HG03521 (cell line): Measurements from ENCODE around the gene LSM14A.
"Not testable (repeated sequence)": the region's sequence is repeated elsewhere in the genome, so short reads cannot be mapped to it uniquely, and the experiment has no call there.

Experiments
- ATAC-seq: cut with Tn5 transposase; IDR thresholded peaks from one replicate; pipeline ENCODE4 v1.9.1; 2021; ENCODE audit warnings: mild to moderate bottlenecking, moderate library complexity; ENCODE audit not compliant: unreplicated experiment

Gene LSM14A

DNA sequence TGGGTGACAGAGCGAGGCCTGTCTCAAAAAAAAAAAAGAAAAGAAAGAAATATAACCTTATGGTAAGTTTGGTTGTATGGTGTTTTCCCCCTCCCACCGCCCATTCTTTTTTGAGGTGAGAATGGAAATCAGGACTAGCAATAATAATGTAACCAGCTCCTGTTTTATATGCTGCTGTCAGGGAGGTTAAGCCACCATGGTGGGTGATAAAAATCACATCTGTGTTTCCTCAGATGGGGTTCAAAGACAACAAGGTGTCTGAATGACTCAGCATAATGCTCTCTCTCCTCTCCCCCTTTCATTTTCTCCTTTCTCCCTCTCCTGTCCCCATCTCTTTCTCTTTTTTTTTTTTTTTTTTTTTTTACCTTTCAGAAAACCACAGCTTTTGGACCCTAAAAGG lies 53.7 kb downstream of the LSM14A start:
- ATAC-seq = no peak

DNA sequence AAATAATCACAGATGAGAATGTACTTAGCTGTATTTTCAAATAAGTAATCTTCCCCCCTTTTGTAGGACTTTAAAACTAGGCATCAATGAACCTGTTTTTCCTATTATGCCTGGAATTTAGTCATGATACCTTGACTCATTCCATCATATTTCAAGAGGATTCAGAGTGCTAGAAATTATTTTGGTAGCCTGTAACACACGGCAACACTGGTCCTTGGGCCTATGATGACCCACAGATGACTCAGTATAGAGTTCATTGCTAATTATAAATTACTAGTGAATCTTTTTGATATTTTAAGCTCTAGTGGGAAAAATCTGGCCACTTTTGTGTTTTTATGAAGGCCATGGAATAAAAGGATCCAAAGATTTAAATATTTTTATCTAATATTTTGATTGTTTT lies 56.0 kb downstream of the LSM14A start:
- no peak for ATAC-seq

- no peak for ATAC-seq
Observed at GRCh38 chr19:34228762-34229161, 56.5 kb downstream of the LSM14A start.

- no peak for ATAC-seq
Observed at GRCh38 chr19:34229721-34230120, 57.4 kb downstream of the LSM14A start.

- no peak for ATAC-seq
Observed at GRCh38 chr19:34230820-34231219, 58.5 kb downstream of the LSM14A start.

DNA sequence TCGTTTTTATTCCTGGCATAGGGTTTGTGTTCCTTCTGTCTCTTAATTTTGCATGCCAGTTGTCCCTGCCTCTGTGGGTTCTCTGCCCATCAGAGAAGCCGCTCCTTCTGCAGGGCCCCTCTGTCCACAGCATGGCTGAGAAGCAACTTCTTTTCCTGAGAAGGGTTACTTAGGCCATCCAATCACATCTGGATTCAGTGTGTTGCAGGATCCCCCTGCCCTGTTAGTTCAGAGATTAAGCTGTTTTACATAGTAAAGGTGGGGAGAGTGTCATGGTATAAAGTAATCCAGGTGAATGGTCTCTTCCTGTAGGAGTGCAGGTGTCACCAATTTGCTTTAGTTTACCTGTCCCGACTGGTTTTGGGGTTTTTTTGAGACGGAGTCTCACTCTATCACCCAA lies 59.1 kb downstream of the LSM14A start:
- ATAC-seq = no peak

GRCh38 chr19:34232566-34233481 lies 60.5 kb downstream of the LSM14A start:
- ATAC-seq = no peak

GRCh38 chr19:34235425-34235940 lies 63.2 kb downstream of the LSM14A start:
- ATAC-seq = no peak

GRCh38 chr19:34236035-34236987 lies 64.0 kb downstream of the LSM14A start:
- no peak for ATAC-seq

- no peak for ATAC-seq
Observed at GRCh38 chr19:34237283-34237682, 65.0 kb downstream of the LSM14A start.

GRCh38 chr19:34237939-34238338 lies 65.6 kb downstream of the LSM14A start:
- ATAC-seq = no peak

- ATAC-seq = no peak
Observed at GRCh38 chr19:34241513-34242337, 69.4 kb downstream of the LSM14A start.

GRCh38 chr19:34243138-34243875 lies 71.0 kb downstream of the LSM14A start:
- not testable (repeated sequence) for ATAC-seq

DNA sequence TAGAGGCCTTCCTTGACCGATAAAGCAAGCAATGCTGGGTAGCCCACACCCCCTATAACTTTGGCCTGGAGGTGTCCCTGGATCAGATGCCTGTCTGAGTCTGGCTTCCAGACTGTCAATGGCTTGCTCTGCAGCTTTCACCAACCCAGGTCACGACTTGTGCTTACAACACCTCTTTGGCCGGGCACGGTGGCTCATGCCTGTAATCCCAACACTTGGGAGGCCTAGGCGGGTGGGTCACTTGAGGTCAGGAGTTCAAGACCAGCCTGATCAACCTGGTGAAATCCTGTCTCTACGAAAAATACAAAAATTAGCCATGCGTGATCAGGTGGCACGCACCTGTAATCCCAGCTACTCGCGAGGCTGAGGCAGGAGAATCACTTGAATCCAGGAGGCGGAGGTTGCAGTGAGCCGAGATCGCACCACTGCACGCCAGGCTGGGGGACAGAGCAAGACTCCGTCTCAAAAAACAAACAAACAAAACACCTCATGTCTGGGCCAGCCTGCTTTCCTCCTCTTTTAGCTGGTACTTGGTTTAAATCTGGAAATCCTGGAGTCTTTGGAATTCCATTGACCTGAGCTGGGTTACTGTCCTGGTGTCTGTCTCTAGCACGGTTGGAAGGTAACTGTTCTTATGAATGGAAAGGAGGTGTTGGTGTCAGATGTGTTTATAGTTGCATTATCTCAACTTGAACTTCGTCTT lies 71.7 kb downstream of the LSM14A start:
- ATAC-seq = no peak

- no peak for ATAC-seq
Observed at GRCh38 chr19:34244611-34245299, 72.5 kb downstream of the LSM14A start.

- ATAC-seq = no peak
Observed at GRCh38 chr19:34246340-34246739, 74.0 kb downstream of the LSM14A start.

DNA sequence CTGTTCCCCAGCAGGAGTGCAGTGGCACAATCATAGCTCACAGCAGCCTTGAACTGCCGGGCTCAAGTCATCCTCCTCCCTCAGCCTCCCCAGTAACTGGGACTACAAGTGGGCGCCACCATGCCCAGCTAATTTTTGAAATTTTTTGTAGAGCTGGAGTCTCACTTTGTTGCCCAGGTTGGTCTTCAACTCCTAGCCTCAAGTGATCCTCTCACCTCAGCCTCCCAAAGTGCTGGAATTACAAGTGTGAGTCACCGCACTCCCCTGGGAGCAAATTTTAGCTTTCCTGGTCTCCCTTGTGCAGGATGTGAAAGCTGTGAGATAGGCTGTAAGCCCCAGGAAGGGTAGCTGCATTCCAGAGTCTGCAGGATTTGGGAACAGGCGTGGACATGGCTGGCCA lies 76.6 kb downstream of the LSM14A start:
- ATAC-seq = no peak

DNA sequence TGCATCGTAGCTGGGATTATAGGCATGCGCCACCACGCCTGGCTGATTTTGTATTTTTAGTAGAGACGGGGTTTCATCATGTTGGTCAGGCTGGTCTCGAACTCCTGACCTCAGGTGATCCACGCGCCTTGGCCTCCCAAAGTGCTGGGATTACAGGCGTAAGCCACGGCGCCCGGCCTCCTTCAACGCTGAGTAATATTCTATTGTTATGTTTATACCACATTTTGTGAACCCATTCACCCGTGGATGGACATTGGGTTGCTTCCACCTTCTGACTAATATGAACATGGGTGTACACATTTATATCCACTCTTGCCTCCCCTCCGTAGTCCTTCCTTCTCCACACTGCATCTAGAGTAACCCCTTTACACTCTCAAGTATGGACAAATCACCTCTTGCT lies 80.9 kb downstream of the LSM14A start:
- not testable (repeated sequence) for ATAC-seq

GRCh38 chr19:34253681-34254045 lies 81.4 kb downstream of the LSM14A start:
- not testable (repeated sequence) for ATAC-seq
